Dermis blood vessel endothelial cell (primary cell): ENCODE results near the gene NPAS3. TPM values are rescaled to one million over a fixed set of nuclear protein-coding genes. Genes with fewer than 3 reads are reported as not detected.

Source experiments
- DNase-seq: peaks from one replicate; pipeline ENCODE4 v3.0.0; 2010
- total RNA-seq: library from RNA; depleted of rRNA; stranded (reverse); fragments of >200 nt; gene quantifications from 2 replicates; pipeline ENCODE4 v1.2.3, GENCODE V29; 2014

The NPAS3 gene
- total RNA-seq, 1 donor from 2014 or later: not detected

DNA sequence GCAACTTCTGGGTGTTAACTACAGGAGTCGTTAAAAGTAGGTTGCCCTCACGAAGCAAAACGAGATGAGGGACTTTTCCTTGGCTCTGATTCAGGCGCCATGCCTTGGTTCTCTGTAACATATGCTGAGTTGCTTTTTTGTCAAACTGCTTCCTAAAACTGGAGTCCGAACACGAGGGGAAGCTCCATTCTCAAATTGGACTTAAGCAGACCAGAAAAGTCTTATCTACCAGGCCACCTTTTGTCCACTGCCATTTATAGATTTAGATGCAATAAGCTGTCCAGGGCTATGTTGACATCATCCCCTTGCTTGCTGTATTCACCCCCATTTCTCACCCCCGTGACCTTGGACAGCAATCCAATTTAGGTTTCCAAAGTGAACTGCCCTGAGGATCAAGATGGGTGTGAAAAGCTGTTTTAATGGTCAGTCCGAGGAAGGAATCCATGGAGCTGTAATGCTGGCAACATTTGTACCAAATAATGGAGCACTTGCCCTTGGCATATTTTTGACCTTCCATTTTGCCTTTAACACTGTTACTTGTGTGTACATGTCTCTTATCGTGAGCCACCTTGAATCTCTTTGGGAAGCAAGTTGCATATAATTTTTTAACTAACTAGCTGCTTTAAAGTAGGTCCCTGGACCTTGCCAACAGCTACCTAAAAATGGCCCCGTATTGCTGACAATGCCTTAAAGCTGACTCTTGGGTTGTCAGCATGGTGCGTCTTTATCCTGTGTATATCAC lies 714.1 kb downstream of the NPAS3 start:
- DNase-seq: no peak

GRCh38 chr14:33653308-33653695 lies 714.6 kb downstream of the NPAS3 start:
- DNase-seq: no peak

DNA sequence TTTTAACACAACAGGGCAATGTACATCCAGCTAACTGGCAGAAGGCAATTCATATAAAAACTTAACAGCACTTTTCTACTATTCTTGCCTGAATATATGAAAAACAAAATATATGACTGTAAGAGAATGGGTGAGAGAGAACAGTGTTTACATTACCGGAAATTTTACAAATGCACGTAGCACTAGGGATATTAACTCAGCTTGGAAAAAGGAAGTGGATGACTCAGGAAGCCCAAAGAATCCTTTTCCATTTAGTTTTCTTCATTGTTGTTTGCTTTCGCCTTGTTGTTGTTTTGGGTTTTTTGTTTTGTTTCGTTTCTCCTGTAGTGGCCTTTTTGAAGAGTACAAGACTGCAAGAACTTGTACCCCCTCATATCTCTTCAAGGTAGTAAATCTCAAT lies 716.7 kb downstream of the NPAS3 start:
- DNase-seq: peak; percentile 69

DNA sequence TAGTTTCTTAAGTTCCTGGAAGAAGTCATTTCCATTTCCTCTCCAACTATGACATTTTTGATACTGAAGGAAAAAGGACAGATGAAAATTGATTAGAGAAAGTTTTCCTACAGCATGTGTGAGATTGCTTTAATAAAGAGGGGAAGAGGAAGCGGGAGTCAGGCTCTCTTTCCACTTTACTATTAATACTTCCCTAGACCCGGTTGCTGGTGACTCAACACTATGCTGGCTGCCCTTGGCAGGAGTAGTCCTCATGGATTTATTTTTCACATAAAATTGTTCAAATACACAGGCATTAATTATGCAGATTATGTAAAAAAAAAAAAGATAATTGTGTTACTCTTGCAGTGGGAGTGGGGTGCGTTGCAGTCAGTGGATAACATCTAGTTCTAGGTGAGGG lies 718.8 kb downstream of the NPAS3 start:
- DNase-seq: peak; percentile 74

GRCh38 chr14:33660248-33660647 lies 721.6 kb downstream of the NPAS3 start:
- no peak for DNase-seq

DNA sequence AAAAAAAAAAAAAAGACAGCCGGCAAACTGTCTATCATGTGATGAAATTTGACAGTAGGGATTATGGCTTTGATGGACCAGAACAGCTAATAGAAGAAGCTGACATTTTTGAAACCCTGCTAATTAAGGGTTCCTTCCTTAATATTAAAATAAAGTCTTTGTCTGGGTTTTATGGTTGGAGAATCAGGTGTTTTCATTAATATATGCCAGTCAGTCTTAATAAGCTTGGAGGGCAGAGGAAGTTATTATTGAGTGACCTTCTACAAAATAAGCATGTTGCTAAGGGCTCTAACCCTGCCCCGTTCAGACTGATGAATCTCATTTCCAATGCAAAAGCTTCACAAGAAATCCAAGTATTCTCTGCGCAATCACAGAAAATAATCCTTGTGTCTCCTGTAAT lies 722.4 kb downstream of the NPAS3 start:
- DNase-seq: no peak

GRCh38 chr14:33668066-33668465 lies 729.4 kb downstream of the NPAS3 start:
- no peak for DNase-seq

GRCh38 chr14:33669111-33669510 lies 730.4 kb downstream of the NPAS3 start:
- DNase-seq: no peak

DNA sequence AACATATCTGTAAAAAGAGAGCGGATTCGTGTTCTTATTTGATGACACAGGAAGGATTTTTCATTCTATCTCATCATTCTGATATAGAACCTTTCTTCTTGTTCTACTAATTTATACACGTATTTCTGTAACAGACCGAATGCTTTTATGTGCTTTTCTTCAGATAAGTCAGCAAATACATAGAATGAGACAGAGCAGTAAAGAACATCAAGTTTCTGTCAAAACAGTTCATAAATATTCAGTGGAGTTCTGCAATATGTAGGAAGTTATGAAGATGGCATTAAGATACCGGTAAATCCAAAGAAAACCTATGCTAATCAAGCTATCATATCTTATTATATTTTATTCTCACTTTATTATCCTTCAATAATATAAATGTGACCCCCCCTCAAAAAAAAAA lies 731.6 kb downstream of the NPAS3 start:
- no peak for DNase-seq

DNA sequence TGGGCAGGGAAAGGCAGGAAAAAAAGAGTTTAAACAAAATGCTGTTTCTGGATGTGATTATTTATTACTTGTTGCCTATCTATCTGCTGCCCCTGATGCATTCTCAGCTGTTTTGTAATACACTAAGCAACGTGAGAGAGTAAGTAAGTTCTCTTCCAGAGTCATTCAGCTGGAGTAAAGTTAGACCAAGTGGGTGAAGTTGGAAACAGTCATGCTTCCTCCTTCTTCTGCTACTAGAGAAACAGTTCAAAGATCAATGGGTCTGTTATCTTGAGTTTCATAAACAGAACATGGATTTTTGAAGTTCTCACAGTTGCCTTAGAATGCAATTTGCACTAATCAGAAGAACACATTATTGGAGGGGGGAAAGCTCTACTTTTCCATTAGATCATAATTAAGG lies 732.9 kb downstream of the NPAS3 start:
- DNase-seq: no peak

GRCh38 chr14:33674927-33675326 lies 736.2 kb downstream of the NPAS3 start:
- DNase-seq: no peak

DNA sequence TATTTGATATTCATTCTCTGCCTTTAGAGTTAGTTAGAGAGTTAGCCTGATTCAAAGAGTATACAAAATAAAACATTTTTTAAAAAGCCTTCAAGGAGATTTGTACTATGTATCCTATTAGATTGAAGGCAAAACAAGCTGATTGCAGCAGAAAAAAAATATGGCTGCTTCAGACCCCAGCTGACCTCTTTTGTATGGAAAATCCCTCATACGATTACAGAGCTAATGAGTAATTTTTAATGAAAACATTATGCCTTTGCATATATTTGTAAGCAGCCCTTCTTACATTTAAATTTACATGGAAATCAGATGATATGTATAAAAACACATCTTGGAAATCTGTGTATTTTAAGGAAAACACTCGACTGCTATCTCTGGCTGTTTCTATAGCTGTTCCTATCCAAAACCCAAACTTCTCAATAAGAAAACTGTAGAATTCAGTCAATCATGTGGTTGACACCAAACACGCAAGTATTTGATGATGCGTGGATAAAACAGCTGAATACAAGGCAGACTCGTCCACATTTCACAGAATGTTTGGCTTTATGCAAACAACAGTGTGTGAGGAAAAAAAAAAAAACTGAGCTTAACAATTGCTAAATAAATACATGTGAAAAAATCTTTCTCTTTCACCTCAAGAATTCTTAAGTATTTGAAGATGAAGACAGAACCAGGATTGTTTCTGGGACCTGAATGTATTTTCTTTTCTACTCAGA lies 736.9 kb downstream of the NPAS3 start:
- DNase-seq: no peak

- peak; percentile 44 for DNase-seq
Observed at GRCh38 chr14:33676135-33676566, 737.5 kb downstream of the NPAS3 start.

GRCh38 chr14:33676891-33677290 lies 738.2 kb downstream of the NPAS3 start:
- no peak for DNase-seq

- DNase-seq: no peak
Observed at GRCh38 chr14:33678005-33678404, 739.3 kb downstream of the NPAS3 start.

DNA sequence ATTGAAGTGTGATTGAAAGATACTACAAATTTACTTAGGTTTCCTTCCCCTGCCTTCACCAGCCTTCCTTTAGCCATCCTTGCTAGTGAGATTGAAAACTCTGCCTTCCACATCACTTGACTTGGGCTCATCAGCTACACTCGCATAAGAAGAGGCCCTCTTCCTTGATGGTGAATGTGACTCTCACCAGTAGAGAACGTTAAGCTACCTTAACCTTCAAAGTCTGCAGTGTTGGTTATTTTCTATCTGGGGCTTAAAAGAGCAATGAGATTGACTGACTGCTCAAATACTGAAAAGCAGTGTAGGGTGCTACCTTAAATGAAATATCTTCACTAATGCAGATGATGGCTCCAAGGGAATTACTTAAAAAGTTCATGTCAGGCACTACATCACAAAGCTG lies 740.3 kb downstream of the NPAS3 start:
- DNase-seq: no peak

DNA sequence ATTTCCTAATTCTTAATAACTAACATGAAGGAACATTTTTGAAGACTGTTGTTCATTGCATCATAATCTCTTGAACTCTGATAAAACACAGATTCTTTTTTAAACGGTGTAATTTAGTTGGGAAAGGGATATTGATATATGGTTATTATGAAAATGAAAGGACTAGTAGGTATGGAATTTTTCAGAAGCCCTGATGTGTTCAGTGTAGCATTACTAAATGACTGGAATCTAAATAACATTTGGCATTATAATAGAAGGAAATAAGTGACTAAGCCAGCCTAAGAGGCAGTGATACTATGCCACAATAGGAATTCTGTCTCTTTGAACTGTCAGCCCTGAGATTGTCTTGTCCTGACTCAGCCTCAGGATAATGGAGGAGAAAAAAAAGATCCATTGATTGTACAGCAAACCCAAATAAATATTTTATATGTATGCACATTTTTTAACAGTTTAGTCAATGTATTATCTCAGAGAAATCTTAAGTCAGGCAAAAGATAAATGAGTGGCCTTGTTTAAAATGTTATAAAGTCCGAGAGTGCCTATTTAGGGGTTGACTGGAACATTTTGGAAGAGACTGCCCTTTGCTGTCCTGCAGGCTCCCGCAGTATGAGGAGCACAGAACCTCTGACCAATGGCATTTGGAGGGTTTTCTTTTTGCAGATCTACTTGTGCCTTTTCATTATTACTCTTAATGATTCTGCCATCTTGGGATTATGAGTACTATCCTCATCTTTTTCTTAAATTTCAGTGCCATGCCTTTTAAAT lies 741.0 kb downstream of the NPAS3 start:
- peak; percentile 77 for DNase-seq

- no peak for DNase-seq
Observed at GRCh38 chr14:33680873-33681272, 742.2 kb downstream of the NPAS3 start.

GRCh38 chr14:33682760-33683159 lies 744.1 kb downstream of the NPAS3 start:
- DNase-seq: no peak

GRCh38 chr14:33685026-33685425 lies 746.3 kb downstream of the NPAS3 start:
- no peak for DNase-seq

DNA sequence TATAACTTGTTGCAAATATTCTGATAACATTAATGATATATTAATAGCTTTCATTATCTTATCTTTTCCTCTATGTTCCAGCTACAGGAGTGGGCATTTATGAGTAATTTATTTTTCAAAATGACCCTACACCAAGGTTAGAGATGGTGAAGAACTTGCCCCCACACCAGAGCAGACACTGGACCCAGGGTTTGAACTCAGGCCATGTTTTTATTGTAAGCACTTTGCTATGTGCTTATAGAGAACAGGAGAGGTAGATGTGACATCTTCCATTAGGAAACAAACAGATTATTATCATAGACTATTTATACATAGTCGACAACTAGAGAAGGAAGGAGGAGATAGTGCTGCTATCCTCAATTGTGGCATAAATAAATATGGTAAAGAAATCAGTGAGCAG lies 747.0 kb downstream of the NPAS3 start:
- no peak for DNase-seq

GRCh38 chr14:33686218-33686617 lies 747.5 kb downstream of the NPAS3 start:
- peak; percentile 4 for DNase-seq

- DNase-seq: no peak
Observed at GRCh38 chr14:33686856-33687255, 748.2 kb downstream of the NPAS3 start.

- no peak for DNase-seq
Observed at GRCh38 chr14:33689680-33690079, 751.0 kb downstream of the NPAS3 start.
